Activated T-cell treated with anti-CD3 and anti-CD28 coated beads, Interleukin-2, amount 50 U/mL, for 24 hours (primary cell): ENCODE data around the gene ZNF439.
"Not testable (repeated sequence)": the region's sequence is repeated elsewhere in the genome, so short reads cannot be mapped to it uniquely, and the experiment has no call there.

Experiments used
- DNase-seq: peaks from one replicate; pipeline ENCODE4 v3.0.0-alpha.2; 2020
- H3K27ac Mint-ChIP-seq: 2 replicates; pipeline ENCODE4 v1.8.0; 2020; ENCODE audit warnings: mild to moderate bottlenecking, mixed read lengths
- H3K27me3 Mint-ChIP-seq: 2 replicates; pipeline ENCODE4 v1.8.0; 2020; ENCODE audit warnings: mixed read lengths
- H3K36me3 Mint-ChIP-seq: 2 replicates; pipeline ENCODE4 v1.8.0; 2020; ENCODE audit warnings: low read depth, mixed read lengths
- H3K4me1 Mint-ChIP-seq: 2 replicates; pipeline ENCODE4 v1.8.0; 2020; ENCODE audit warnings: low read depth, mixed read lengths
- H3K4me3 Mint-ChIP-seq: 2 replicates; pipeline ENCODE4 v1.8.0; 2020; ENCODE audit warnings: mild to moderate bottlenecking, moderate library complexity, mixed read lengths
- H3K9me3 Mint-ChIP-seq: 2 replicates; pipeline ENCODE4 v1.8.0; 2020; ENCODE audit warnings: mixed read lengths

Gene ZNF439

GRCh38 chr19:11848594-11849469, at the start of gene ZNF439:
Gene ZNF439, plus strand, starts transcription at chr19:11848726. Its CDS starts 142 bp downstream, at chr19:11848868.
- H3K9me3 Mint-ChIP-seq: peaks cover 20% of the 10 kb centered on the region
- H3K27me3 Mint-ChIP-seq: peaks cover 2% of the 10 kb centered on the region

GRCh38 chr19:11806354-11807098, 42.0 kb upstream of the ZNF439 start:
- Mint-ChIP-seq H3K27ac (no peak overlapping the region), H3K36me3 (peaks cover 49% of the 10 kb centered on the region), H3K4me1 (no peaks in the 10 kb centered on the region), H3K4me3 (no peak overlapping the region), H3K9me3 (peaks cover 46% of the 10 kb centered on the region), H3K27me3 (no peaks in the 10 kb centered on the region)
- DNase-seq: no peak

More at GRCh38 chr19:11848594-11849469, at the start of gene ZNF439:
- H3K27ac Mint-ChIP-seq: peak within 1 kb of the TSS; percentile 77
- H3K36me3 Mint-ChIP-seq: peaks cover 34% of the 10 kb centered on the region
- DNase-seq: peak; percentile 87
- peaks cover 23% of the 10 kb centered on the region for H3K4me1 Mint-ChIP-seq
- H3K4me3 Mint-ChIP-seq: peak within 1 kb of the TSS; percentile 82

GRCh38 chr19:11807099-11807380, 41.5 kb upstream of the ZNF439 start:
- H3K27me3 Mint-ChIP-seq: no peaks in the 10 kb centered on the region
- DNase-seq: no peak
- peaks cover 49% of the 10 kb centered on the region for H3K36me3 Mint-ChIP-seq
- H3K4me3 Mint-ChIP-seq: no peak overlapping the region
- no peaks in the 10 kb centered on the region for H3K4me1 Mint-ChIP-seq
- peaks cover 46% of the 10 kb centered on the region for H3K9me3 Mint-ChIP-seq
- H3K27ac Mint-ChIP-seq: no peak overlapping the region

- H3K27ac Mint-ChIP-seq: peak overlapping the region; percentile 75
- DNase-seq: no peak
- peaks cover 44% of the 10 kb centered on the region for H3K36me3 Mint-ChIP-seq
- H3K4me3 Mint-ChIP-seq: peak overlapping the region; percentile 90
- H3K4me1 Mint-ChIP-seq: peaks cover 25% of the 10 kb centered on the region
- H3K9me3 Mint-ChIP-seq: peaks cover 18% of the 10 kb centered on the region
- no peaks in the 10 kb centered on the region for H3K27me3 Mint-ChIP-seq
Measured at GRCh38 chr19:11813703-11814028, 34.9 kb upstream of the ZNF439 start.

GRCh38 chr19:11814029-11814699, 34.4 kb upstream of the ZNF439 start, which contains the start of gene ZNF440:
Gene ZNF440, plus strand, starts transcription at chr19:11814273. Its CDS starts 175 bp downstream, at chr19:11814448.
- H3K4me3 Mint-ChIP-seq: peak within 1 kb of the TSS; percentile 90
- H3K27ac Mint-ChIP-seq: peak within 1 kb of the TSS; percentile 75
- H3K36me3 Mint-ChIP-seq: peaks cover 42% of the 10 kb centered on the region
- H3K27me3 Mint-ChIP-seq: no peaks in the 10 kb centered on the region
- peaks cover 25% of the 10 kb centered on the region for H3K4me1 Mint-ChIP-seq
- peaks cover 13% of the 10 kb centered on the region for H3K9me3 Mint-ChIP-seq
- DNase-seq: peak; percentile 92

- H3K4me3 Mint-ChIP-seq: peak overlapping the region; percentile 90
- peaks cover 14% of the 10 kb centered on the region for H3K9me3 Mint-ChIP-seq
Measured at GRCh38 chr19:11814700-11815035, 33.9 kb upstream of the ZNF439 start.

GRCh38 chr19:11821474-11822109, 26.9 kb upstream of the ZNF439 start:
- Mint-ChIP-seq H3K36me3 (peaks cover 82% of the 10 kb centered on the region), H3K4me3 (no peak overlapping the region), H3K4me1 (peaks cover 5% of the 10 kb centered on the region), H3K9me3 (peaks cover 28% of the 10 kb centered on the region), H3K27me3 (no peaks in the 10 kb centered on the region), H3K27ac (no peak overlapping the region)
- no peak for DNase-seq

More at GRCh38 chr19:11814700-11815035, 33.9 kb upstream of the ZNF439 start:
- Mint-ChIP-seq H3K4me1 (peaks cover 25% of the 10 kb centered on the region), H3K36me3 (peaks cover 45% of the 10 kb centered on the region), H3K27ac (peak overlapping the region; percentile 40), H3K27me3 (no peaks in the 10 kb centered on the region)
- DNase-seq: no peak

GRCh38 chr19:11828957-11829876, 19.3 kb upstream of the ZNF439 start:
- H3K4me3 Mint-ChIP-seq, H3K27me3 Mint-ChIP-seq, DNase-seq, H3K4me1 Mint-ChIP-seq, H3K27ac Mint-ChIP-seq: not testable (repeated sequence)
- Mint-ChIP-seq H3K36me3 (peaks cover 94% of the 10 kb centered on the region), H3K9me3 (peaks cover 66% of the 10 kb centered on the region)

- Mint-ChIP-seq H3K27me3 (no peaks in the 10 kb centered on the region), H3K9me3 (peaks cover 72% of the 10 kb centered on the region), H3K4me3 (no peak overlapping the region)
Measured at GRCh38 chr19:11832253-11832912, 16.1 kb upstream of the ZNF439 start.

GRCh38 chr19:11833541-11833940, 15.0 kb upstream of the ZNF439 start:
- H3K27me3 Mint-ChIP-seq: no peaks in the 10 kb centered on the region
- no peak for DNase-seq
- H3K27ac Mint-ChIP-seq: no peak overlapping the region
- H3K4me1 Mint-ChIP-seq: no peaks in the 10 kb centered on the region
- H3K36me3 Mint-ChIP-seq: peaks cover 78% of the 10 kb centered on the region
- peaks cover 64% of the 10 kb centered on the region for H3K9me3 Mint-ChIP-seq
- no peak overlapping the region for H3K4me3 Mint-ChIP-seq

More at GRCh38 chr19:11832253-11832912, 16.1 kb upstream of the ZNF439 start:
- Mint-ChIP-seq H3K27ac (no peak overlapping the region), H3K36me3 (peaks cover 89% of the 10 kb centered on the region), H3K4me1 (no peaks in the 10 kb centered on the region)
- no peak for DNase-seq

- Mint-ChIP-seq H3K9me3 (peaks cover 59% of the 10 kb centered on the region), H3K36me3 (peaks cover 62% of the 10 kb centered on the region)
- not testable (repeated sequence) for H3K4me3 Mint-ChIP-seq, DNase-seq, H3K27me3 Mint-ChIP-seq, H3K27ac Mint-ChIP-seq, H3K4me1 Mint-ChIP-seq
Measured at GRCh38 chr19:11835626-11836066, 12.9 kb upstream of the ZNF439 start.

GRCh38 chr19:11843722-11844121, 4.8 kb upstream of the ZNF439 start:
- Mint-ChIP-seq H3K36me3 (peaks cover 7% of the 10 kb centered on the region), H3K27ac (no peak overlapping the region), H3K27me3 (peaks cover 2% of the 10 kb centered on the region), H3K4me1 (peaks cover 11% of the 10 kb centered on the region), H3K4me3 (no peak overlapping the region), H3K9me3 (peaks cover 24% of the 10 kb centered on the region)
- no peak for DNase-seq

GRCh38 chr19:11847615-11848014, 911 bp upstream of the ZNF439 start:
- DNase-seq, H3K27ac Mint-ChIP-seq: not testable (repeated sequence)
- H3K4me3 Mint-ChIP-seq: peak overlapping the region; percentile 82

More at GRCh38 chr19:11847615-11848014, 911 bp upstream of the ZNF439 start:
- H3K27me3 Mint-ChIP-seq: not testable (repeated sequence)
- Mint-ChIP-seq H3K9me3 (peaks cover 20% of the 10 kb centered on the region), H3K4me1 (peaks cover 26% of the 10 kb centered on the region), H3K36me3 (peaks cover 26% of the 10 kb centered on the region)
